OCI-LY7 (cell line): ENCODE data around the gene GLTP. TPM values are rescaled to one million over a fixed set of nuclear protein-coding genes. Genes with fewer than 3 reads are reported as not detected.

Source experiments
- BruUV-seq: library from RNA; stranded (reverse); fragments of 400-500 nt; replicated peaks from 2 replicates; lab custom pipeline; 2021; lab: Mats Ljungman, UMichigan
- CTCF ChIA-PET: fragments of 300-600 bp; sonication (Branson Sonifier 250); formaldehyde crosslinking; loops from one replicate; lab custom pipeline; 2022; ENCODE audit warnings: antibody characterized with exemption; ENCODE audit not compliant: unreplicated experiment; lab: Charles Lee
- POLR2A ChIA-PET: fragments of 300-600 bp; sonication (Branson Sonifier 250); formaldehyde crosslinking; loops from one replicate; lab custom pipeline; 2022; ENCODE audit warnings: antibody characterized with exemption; lab: Charles Lee
- DNase-seq: peaks from one replicate; pipeline ENCODE4 v3.0.0-alpha.2; 2015; ENCODE audit warnings: low spot score
- H2AFZ ChIP-seq: fragments of 200-600 bp; sonication (generic), shearing (Covaris generic); 2 replicates; pipeline ENCODE4 v1.6.1; 2014; ENCODE audit warnings: mild to moderate bottlenecking, antibody characterized with exemption, low read length, moderate library complexity
- H3K27ac ChIP-seq: fragments of 200-600 bp; sonication (generic); 2 replicates; pipeline ENCODE4 v1.5.1; 2014; ENCODE audit warnings: mixed run types, low read depth, mild to moderate bottlenecking, moderate library complexity, low read length, inconsistent platforms; ENCODE audit not compliant: poor library complexity, severe bottlenecking
- H3K36me3 ChIP-seq: fragments of 200-600 bp; sonication (generic); 2 replicates; pipeline ENCODE4 v1.6.1; 2014; ENCODE audit warnings: mild to moderate bottlenecking, antibody characterized with exemption, low read length, moderate library complexity, mixed read lengths; ENCODE audit not compliant: insufficient read depth
- H3K4me1 ChIP-seq: fragments of 200-600 bp; sonication (generic); 2 replicates; pipeline ENCODE4 v1.5.1; 2014; ENCODE audit warnings: mild to moderate bottlenecking, low read length; ENCODE audit not compliant: insufficient read depth, poor library complexity, severe bottlenecking
- H3K4me2 ChIP-seq: fragments of 200-600 bp; sonication (generic); 2 replicates; pipeline ENCODE4 v1.6.1; 2014; ENCODE audit warnings: mild to moderate bottlenecking, low read length
- H3K4me3 ChIP-seq: fragments of 200-600 bp; sonication (generic); 2 replicates; pipeline ENCODE4 v1.5.1; 2014; ENCODE audit warnings: mild to moderate bottlenecking, low read depth, low read length; ENCODE audit not compliant: poor library complexity, severe bottlenecking
- H3K79me2 ChIP-seq: fragments of 200-600 bp; sonication (generic); 2 replicates; pipeline ENCODE4 v1.6.1; 2016; ENCODE audit warnings: low read depth, mild to moderate bottlenecking, low read length, moderate library complexity, mixed read lengths; ENCODE audit not compliant: insufficient read depth
- H3K9me2 ChIP-seq: fragments of 200-600 bp; sonication (generic); 2 replicates; pipeline ENCODE4 v1.6.1; 2016; ENCODE audit warnings: mild to moderate bottlenecking, low read length, mixed read lengths; ENCODE audit not compliant: insufficient read depth
- H3K9me3 ChIP-seq: fragments of 200-600 bp; sonication (generic); 2 replicates; pipeline ENCODE4 v1.6.1; 2014; ENCODE audit warnings: mild to moderate bottlenecking, mixed run types, low read length, mixed read lengths
- H4K20me1 ChIP-seq: fragments of 200-600 bp; sonication (generic); 2 replicates; pipeline ENCODE4 v1.6.1; 2014; ENCODE audit warnings: mild to moderate bottlenecking, antibody characterized with exemption, low read length, moderate library complexity, mixed read lengths; ENCODE audit not compliant: insufficient read depth
- EZH2phosphoT487 ChIP-seq: fragments of 200-600 bp; sonication (generic); IDR thresholded peaks from 2 replicates; pipeline ENCODE4 v1.6.1; 2018; ENCODE audit warnings: low read depth, borderline replicate concordance, mild to moderate bottlenecking, mixed run types, antibody characterized with exemption, low read length, moderate library complexity, mixed read lengths
- intact Hi-C: fragments of 100-400 bp; cut with micrococcal nuclease; formaldehyde crosslinking; loops from one replicate; pipeline ENCODE4 v1.10.0; 2022; ENCODE audit not compliant: unreplicated experiment
- total RNA-seq, 2 experiments: library from RNA; depleted of rRNA in 1 of 2; stranded (reverse); fragments of >200 nt in 1 of 2; shearing (Covaris generic) in 1 of 2; gene quantifications; 2 replicates each; pipeline ENCODE4 v1.2.3, GENCODE V29; 2014 to 2022
- TF ChIP-seq, protein P1 (sequence below): fragments of 200-600 bp; sonication (generic); conservative IDR thresholded peaks from 2 replicates; pipeline ENCODE4 v1.5.1; 2014; ENCODE audit warnings: mild to moderate bottlenecking, antibody characterized with exemption, low read length, moderate library complexity, mixed read lengths

Gene GLTP
- total RNA-seq, 2 experiments from 2014 or later: 24.0 to 27.3 TPM

DNA sequence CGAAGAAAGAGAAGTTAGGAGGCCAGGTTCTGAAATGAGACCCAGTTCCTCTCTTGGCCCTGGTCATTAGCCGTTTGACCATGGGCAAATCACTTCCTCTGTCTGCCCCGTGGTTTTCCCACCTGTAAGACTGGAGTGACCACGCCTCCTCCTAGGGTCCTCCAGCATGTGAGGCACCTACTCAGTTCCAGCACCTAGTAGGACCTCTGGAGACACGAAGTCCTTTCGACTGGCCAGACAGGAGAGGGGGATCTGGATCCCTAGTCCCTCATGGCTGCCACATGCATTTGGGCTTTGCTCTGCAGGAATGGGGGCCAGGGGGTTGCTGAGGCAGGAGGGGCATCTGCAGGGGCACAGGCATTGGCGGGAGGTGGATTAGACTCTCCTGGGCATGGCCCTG is 63.5 kb downstream of the GLTP start:
- H3K79me2 ChIP-seq: no peaks in the 10 kb centered on the region
- ChIA-PET POLR2A (no interaction called here), CTCF (no interaction called here)
- H4K20me1 ChIP-seq: no peaks in the 10 kb centered on the region
- no peak overlapping the region for H3K4me2 ChIP-seq
- no TSS peak for BruUV-seq
- no peaks in the 10 kb centered on the region for H3K9me3 ChIP-seq
- DNase-seq: no peak
- H3K4me3 ChIP-seq: no peak overlapping the region
- no peak overlapping the region for H2AFZ ChIP-seq
- no peak overlapping the region for H3K27ac ChIP-seq
- no peaks in the 10 kb centered on the region for H3K36me3 ChIP-seq
- intact Hi-C loops: no loop called here
- TF ChIP-seq, protein P1, sequence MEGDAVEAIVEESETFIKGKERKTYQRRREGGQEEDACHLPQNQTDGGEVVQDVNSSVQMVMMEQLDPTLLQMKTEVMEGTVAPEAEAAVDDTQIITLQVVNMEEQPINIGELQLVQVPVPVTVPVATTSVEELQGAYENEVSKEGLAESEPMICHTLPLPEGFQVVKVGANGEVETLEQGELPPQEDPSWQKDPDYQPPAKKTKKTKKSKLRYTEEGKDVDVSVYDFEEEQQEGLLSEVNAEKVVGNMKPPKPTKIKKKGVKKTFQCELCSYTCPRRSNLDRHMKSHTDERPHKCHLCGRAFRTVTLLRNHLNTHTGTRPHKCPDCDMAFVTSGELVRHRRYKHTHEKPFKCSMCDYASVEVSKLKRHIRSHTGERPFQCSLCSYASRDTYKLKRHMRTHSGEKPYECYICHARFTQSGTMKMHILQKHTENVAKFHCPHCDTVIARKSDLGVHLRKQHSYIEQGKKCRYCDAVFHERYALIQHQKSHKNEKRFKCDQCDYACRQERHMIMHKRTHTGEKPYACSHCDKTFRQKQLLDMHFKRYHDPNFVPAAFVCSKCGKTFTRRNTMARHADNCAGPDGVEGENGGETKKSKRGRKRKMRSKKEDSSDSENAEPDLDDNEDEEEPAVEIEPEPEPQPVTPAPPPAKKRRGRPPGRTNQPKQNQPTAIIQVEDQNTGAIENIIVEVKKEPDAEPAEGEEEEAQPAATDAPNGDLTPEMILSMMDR: no peak
- TF ChIP-seq EZH2phosphoT487: no peak
- H3K4me1 ChIP-seq: no peaks in the 10 kb centered on the region
- no peaks in the 10 kb centered on the region for H3K9me2 ChIP-seq

DNA sequence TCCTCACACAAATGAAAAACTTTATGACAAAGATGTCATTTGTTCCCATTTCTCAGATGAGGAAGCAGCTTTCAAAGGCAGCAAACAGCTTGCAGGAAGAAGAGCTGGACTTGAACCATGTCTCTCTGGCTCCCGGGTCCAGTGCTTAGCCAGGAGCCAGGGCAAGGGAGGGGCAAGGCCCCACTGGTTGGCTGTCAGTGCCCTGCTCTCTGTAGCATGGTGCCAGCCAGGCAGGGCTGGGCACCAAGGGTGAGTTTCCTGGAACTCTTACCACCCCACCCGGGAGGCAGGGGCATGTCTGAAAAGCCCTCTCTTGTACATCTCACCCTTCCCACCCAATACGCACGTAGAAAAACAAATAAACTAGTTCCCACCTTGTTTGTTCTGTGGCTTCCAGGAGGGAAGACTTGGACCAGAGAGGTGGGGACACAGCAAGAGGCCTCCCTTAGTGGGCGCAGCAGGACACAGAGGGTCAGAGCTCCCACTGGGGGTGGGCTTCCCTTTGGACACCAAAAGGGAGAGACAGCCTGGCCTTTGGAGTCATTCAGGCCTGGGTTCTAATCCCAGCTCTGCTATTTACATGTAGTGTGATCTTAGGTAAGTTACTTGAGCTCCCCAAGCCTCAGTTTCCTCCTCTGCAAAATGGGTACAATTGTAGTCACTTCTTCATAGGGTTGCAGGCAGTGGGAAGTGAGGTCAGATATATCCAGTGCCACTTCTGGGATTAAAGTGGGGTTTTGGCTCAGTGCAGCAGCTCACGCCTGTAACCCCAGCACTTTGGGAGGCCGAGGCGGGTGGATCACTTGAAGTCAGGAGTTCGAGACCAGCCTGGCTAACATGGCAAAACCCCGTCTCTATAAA is 64.4 kb downstream of the GLTP start:
- no TSS peak for BruUV-seq
- H4K20me1 ChIP-seq: no peaks in the 10 kb centered on the region
- no peak overlapping the region for H3K27ac ChIP-seq
- DNase-seq: no peak
- no peaks in the 10 kb centered on the region for H3K79me2 ChIP-seq
- H3K4me1 ChIP-seq: no peaks in the 10 kb centered on the region
- TF ChIP-seq, protein P1: no peak
- no peak for TF ChIP-seq EZH2phosphoT487
- H3K4me3 ChIP-seq: no peak overlapping the region
- intact Hi-C loops: no loop called here
- no peak overlapping the region for H3K4me2 ChIP-seq
- H3K9me3 ChIP-seq: no peaks in the 10 kb centered on the region
- no peaks in the 10 kb centered on the region for H3K36me3 ChIP-seq
- no peak overlapping the region for H2AFZ ChIP-seq
- POLR2A ChIA-PET: interaction anchor here (0.6 to 0.9 kb wide), 2 partner anchors 13 to 37 kb away, joined by 3 read pairs; no protein-coding TSS in a partner anchor
- no peaks in the 10 kb centered on the region for H3K9me2 ChIP-seq
- CTCF ChIA-PET: no interaction called here

DNA sequence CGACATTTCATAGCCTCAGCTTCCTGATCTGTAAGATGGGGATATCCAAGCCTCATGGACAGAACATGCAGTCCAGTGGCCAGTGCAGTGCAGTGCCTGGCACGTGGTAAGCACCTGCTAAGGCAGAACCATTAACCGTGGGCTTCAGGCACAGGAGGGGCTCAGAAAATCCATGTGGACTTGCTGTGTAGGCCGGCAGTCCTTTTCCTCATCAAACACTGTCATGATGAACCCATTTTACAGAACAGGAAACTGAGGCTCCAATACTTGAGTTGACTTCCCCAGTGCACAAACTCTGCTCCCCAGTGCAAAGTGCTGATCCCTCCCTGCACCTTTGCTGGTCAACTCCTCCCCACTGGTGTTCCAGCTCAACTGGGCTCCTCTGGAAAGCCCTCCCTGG is 65.1 kb downstream of the GLTP start:
- intact Hi-C loops: no loop called here
- H3K4me3 ChIP-seq: no peak overlapping the region
- no peaks in the 10 kb centered on the region for H3K9me2 ChIP-seq
- no peaks in the 10 kb centered on the region for H3K79me2 ChIP-seq
- TF ChIP-seq EZH2phosphoT487: no peak
- TF ChIP-seq, protein P1: no peak
- H3K9me3 ChIP-seq: no peaks in the 10 kb centered on the region
- no peak for DNase-seq
- H3K27ac ChIP-seq: no peak overlapping the region
- ChIA-PET CTCF (no interaction called here), POLR2A (interaction anchor here (0.9 kb wide), 1 partner anchor 14 kb away, joined by 3 read pairs; no protein-coding TSS in a partner anchor)
- no TSS peak for BruUV-seq
- no peak overlapping the region for H3K4me2 ChIP-seq
- H4K20me1 ChIP-seq: no peaks in the 10 kb centered on the region
- H3K36me3 ChIP-seq: no peaks in the 10 kb centered on the region
- no peaks in the 10 kb centered on the region for H3K4me1 ChIP-seq
- H2AFZ ChIP-seq: no peak overlapping the region
